GM10248 (cell line): ENCODE results near the gene FSTL5.

Source experiments
- CTCF ChIA-PET: fragments of 300-600 bp; sonication (Branson Sonifier 250); formaldehyde crosslinking; extraction: SDS; loops from one replicate; lab custom pipeline; 2021; ENCODE audit warnings: antibody characterized with exemption; lab: Yijun Ruan, JAX
- POLR2A ChIA-PET: fragments of 350-650 bp; sonication (Branson Sonifier 250); formaldehyde crosslinking; extraction: SDS; loops from one replicate; lab custom pipeline; 2020; ENCODE audit warnings: antibody characterized with exemption; lab: Yijun Ruan, JAX
- DNase-seq: peaks from one replicate; pipeline ENCODE4 v3.0.0; 2012; ENCODE audit errors: extremely low spot score
- TF ChIP-seq, protein P1 (sequence below): IDR thresholded peaks from 2 replicates; pipeline ENCODE4 v1.5.1; 2012; ENCODE audit warnings: mild to moderate bottlenecking, low read depth; ENCODE audit errors: extremely low read depth, missing control alignments, control extremely low read depth

FSTL5 gene

DNA sequence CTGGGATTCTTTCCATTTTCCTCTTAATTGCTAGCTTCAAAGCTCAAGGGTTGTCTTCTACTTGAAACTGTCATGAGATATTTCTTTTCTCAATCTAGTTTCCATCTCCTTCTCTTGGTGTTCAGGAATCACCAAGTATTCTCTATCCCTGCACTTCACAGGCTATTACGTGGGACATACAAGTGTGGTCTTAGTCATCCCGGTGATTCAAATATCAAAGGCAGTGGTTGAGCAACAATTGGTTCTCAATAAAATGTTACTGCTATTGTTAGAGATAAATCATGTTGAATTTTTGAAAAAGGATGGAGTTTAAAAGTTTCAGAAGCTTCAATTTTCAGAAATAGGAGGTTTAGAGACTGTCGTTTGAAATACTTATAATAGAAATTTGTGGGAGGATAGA lies 812.9 kb downstream of the FSTL5 start:
- DNase-seq, result no peak
- ChIA-PET POLR2A (no interaction called here), CTCF (no interaction called here)
- TF ChIP-seq, protein P1, sequence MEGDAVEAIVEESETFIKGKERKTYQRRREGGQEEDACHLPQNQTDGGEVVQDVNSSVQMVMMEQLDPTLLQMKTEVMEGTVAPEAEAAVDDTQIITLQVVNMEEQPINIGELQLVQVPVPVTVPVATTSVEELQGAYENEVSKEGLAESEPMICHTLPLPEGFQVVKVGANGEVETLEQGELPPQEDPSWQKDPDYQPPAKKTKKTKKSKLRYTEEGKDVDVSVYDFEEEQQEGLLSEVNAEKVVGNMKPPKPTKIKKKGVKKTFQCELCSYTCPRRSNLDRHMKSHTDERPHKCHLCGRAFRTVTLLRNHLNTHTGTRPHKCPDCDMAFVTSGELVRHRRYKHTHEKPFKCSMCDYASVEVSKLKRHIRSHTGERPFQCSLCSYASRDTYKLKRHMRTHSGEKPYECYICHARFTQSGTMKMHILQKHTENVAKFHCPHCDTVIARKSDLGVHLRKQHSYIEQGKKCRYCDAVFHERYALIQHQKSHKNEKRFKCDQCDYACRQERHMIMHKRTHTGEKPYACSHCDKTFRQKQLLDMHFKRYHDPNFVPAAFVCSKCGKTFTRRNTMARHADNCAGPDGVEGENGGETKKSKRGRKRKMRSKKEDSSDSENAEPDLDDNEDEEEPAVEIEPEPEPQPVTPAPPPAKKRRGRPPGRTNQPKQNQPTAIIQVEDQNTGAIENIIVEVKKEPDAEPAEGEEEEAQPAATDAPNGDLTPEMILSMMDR, result no peak

DNA sequence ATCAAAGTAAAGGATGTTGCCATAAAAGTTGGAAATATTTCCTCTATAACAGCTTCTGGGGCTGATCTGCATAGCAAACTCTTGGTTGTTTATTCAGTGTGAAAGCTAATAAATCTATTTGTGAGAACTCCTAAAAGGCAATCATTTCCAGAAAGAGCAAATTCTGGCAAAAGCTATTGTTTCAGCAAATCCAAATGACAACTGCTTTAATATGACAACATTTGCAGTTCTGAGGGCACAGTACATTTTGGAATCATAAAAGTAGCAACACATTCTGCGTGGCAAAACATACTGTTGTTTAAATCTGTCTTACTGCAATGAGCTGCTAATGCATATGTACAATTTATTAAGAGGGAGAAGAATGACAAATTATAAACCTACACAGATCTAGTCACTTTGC lies 818.1 kb downstream of the FSTL5 start:
- TF ChIP-seq, protein P1, result no peak
- CTCF ChIA-PET, result interaction anchor here (0.8 to 2.4 kb wide), 4 partner anchors 9 to 38 kb away, joined by 3 to 8 read pairs (median 5); no protein-coding TSS in a partner anchor
- POLR2A ChIA-PET, result no interaction called here
- no peak for DNase-seq

DNA sequence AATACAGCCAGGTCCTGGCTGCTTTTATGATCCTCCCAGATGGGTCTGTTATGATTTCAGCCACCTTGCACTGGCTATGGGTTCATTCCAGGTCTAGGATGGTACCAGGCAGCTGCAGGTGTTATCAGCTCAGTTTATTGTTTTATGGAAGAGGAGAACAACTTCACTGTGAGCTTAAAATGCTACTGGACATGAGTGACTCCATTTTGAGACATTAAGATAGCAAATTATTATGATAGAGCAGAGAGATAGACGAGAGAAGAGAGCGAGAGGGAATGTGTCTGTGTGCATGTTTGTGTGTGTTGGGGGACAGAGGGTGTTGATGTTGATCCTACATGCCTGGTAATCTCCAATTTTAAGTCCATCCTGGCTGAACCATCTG lies 820.2 kb downstream of the FSTL5 start:
- DNase-seq, result no peak
- ChIA-PET POLR2A (no interaction called here), CTCF (no interaction called here)
- TF ChIP-seq, protein P1, result no peak

DNA sequence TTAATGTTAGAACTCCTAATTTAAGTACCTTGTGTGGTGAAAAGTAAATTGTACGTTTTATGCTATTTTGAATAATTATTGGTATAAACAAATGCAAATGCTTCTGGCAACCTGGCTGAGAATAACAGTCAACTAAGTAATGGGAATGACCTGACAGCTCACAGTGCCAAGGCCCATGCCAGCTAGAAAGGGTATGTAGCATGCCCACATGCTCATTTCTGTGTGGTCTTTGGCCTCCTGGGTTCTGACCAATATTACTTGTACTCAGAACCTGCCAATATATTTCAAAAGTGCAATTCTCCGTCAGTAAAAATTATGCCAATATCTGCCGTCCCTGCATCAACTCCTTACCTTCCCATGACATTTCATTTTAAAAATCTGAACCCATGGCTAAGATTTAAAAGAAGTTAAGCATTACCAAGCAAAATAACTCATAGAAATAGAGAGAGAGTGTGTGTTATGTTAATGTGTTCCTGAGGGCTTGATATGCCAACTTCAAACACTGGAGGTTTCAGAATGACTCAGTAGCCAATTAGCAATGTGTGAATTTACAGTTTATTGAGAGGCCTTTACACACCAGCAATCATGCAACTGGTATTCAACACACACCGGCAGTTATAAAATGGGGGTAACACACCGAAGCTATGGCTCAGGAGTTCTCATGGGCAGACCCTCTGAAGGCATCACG lies 820.8 kb downstream of the FSTL5 start:
- CTCF ChIA-PET, result interaction anchor here (1.3 kb wide), 1 partner anchor 8 kb away, joined by 3 read pairs; no protein-coding TSS in a partner anchor
- no peak for DNase-seq
- POLR2A ChIA-PET, result no interaction called here
- TF ChIP-seq, protein P1, result no peak

DNA sequence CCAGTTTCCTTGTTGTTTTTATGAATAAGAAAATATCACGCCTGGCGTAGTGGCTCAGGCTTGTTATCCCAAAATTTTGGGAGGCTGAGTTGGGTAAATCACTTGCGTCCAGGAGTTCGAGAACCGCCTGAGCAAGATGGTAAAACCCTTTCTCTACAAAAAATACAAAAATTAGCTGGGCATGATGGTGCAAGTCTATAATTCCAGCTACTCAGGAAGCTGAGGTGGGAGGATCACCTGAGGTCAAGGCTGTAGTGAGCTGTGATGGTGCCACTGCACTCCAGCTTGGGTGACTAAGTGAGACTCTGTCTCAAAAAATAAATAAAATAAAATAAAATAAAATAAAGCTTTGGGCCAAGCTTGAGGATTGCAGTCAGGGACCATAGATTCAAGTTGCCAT lies 827.2 kb downstream of the FSTL5 start:
- POLR2A ChIA-PET, result no interaction called here
- CTCF ChIA-PET, result interaction anchor here (1.3 to 1.4 kb wide), 2 partner anchors 9 to 13 kb away, joined by 3 to 4 read pairs; no protein-coding TSS in a partner anchor
- no peak for DNase-seq
- TF ChIP-seq, protein P1, result no peak

DNA sequence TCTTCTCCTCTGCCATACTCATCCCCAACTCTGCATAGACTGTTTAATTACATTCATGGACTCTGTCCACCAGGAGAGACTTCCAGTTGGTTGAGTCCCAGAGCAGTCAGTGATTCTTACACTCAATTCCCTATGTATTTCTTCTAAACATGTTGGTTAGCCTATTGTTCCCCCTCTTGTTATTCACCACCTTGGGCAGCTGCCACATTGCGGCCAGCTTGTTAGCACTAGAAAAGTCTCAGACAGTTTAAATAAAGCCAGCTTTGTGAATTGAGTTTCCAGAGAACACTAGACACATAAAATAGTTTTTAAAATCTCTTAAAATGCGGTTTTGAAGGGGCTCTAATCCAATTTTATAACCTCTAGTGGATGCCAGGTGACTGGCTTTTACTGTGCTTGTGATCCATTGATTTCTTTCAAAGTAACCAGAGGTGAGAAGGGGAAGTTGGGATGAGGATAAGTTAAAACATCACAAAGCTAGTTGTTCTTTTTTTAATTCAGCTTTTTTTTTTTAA lies 827.7 kb downstream of the FSTL5 start:
- TF ChIP-seq, protein P1, result no peak
- ChIA-PET POLR2A (no interaction called here), CTCF (interaction anchor here (1.3 to 2.5 kb wide), 3 partner anchors 9 to 14 kb away, joined by 3 to 7 read pairs (median 4); no protein-coding TSS in a partner anchor)
- no peak for DNase-seq
